Cardiac muscle cell (in vitro differentiated cells and primary cell): ENCODE data around the gene RPAP3. TPM values are rescaled to one million over a fixed set of nuclear protein-coding genes. Genes with fewer than 3 reads are reported as not detected.

Experiments used
- DNase-seq, 2 donors: peaks; one replicate each; pipeline versions ENCODE4 v3.0.0 to v3.0.0-alpha.2; 2010 to 2017; ENCODE audit warnings: low read depth in 1 of 2, low spot score in 1 of 2
- H3K27ac ChIP-seq: fragments of 200-600 bp; sonication (generic); 2 replicates; pipeline ENCODE4 v1.5.1; 2016
- H3K27me3 ChIP-seq: fragments of 200-600 bp; sonication (generic); 2 replicates; pipeline ENCODE4 v1.6.0; 2016; ENCODE audit warnings: control low read depth
- H3K36me3 ChIP-seq: fragments of 200-600 bp; sonication (generic); 2 replicates; pipeline ENCODE4 v1.5.1; 2016; ENCODE audit warnings: control low read depth
- H3K4me1 ChIP-seq: fragments of 200-600 bp; sonication (generic); 2 replicates; pipeline ENCODE4 v1.8.1; 2017; ENCODE audit warnings: low read depth, mild to moderate bottlenecking, mixed run types
- H3K4me3 ChIP-seq: fragments of 200-600 bp; sonication (generic); 2 replicates; pipeline ENCODE4 v1.5.1; 2016; ENCODE audit warnings: mild to moderate bottlenecking
- H3K9me3 ChIP-seq: fragments of 200-600 bp; sonication (generic); 2 replicates; pipeline ENCODE4 v1.5.1; 2017; ENCODE audit warnings: low read depth, mild to moderate bottlenecking, control low read depth
- CTCF ChIP-seq: IDR thresholded peaks from 2 replicates; pipeline ENCODE4 v1.5.1; 2012; ENCODE audit warnings: low read depth, mild to moderate bottlenecking, low read length
- polyA plus RNA-seq: library from polyadenylated mRNA; unstranded; fragments of >200 nt; fragmentation: Nextera tagmentation; extraction: Ambion mirVana; gene quantifications from 2 replicates; pipeline ENCODE4 v1.2.1, GENCODE V29; 2016
- total RNA-seq: library from RNA; depleted of rRNA; stranded (reverse); fragments of >200 nt; gene quantifications from 2 replicates; pipeline ENCODE4 v1.2.3, GENCODE V29; 2016

RPAP3 gene
- total and polyA plus RNA-seq, 2 experiments from 2014 or later: 24.9 to 44.3 TPM

GRCh38 chr12:47611906-47612305, 93.9 kb downstream of the RPAP3 start:
- no peak for DNase-seq
- Histone ChIP-seq H3K4me1 (peaks cover 4% of the 10 kb centered on the region), H3K4me3 (no peak overlapping the region), H3K27me3 (no peaks in the 10 kb centered on the region), H3K27ac (no peak overlapping the region), H3K36me3 (no peaks in the 10 kb centered on the region), H3K9me3 (no peaks in the 10 kb centered on the region)
- no peak for TF ChIP-seq CTCF

Other genes starting within 250 kb of the RPAP3 start
- 0.24 and 0.53 TPM in 2 replicates for gene ENDOU, start 19.5 kb upstream of the RPAP3 start, total RNA-seq
- 0.95 and 1.3 TPM in 2 replicates for gene ENDOU, start 19.5 kb upstream of the RPAP3 start, polyA plus RNA-seq
- 3.8 and 8.8 TPM in 2 replicates for gene RAPGEF3, start 52.9 kb upstream of the RPAP3 start, total RNA-seq
- 3.3 and 5.5 TPM in 2 replicates for gene RAPGEF3, start 52.9 kb upstream of the RPAP3 start, polyA plus RNA-seq
- gene SLC48A1, start 67.2 kb upstream of the RPAP3 start, total RNA-seq: 23.3 and 26.2 TPM in 2 replicates
- 28.9 and 29.2 TPM in 2 replicates for gene SLC48A1, start 67.2 kb upstream of the RPAP3 start, polyA plus RNA-seq
- 43.3 and 93.0 TPM in 2 replicates for gene HDAC7, start 113.9 kb upstream of the RPAP3 start, total RNA-seq
- gene HDAC7, start 113.9 kb upstream of the RPAP3 start, polyA plus RNA-seq: 43.7 and 55.9 TPM in 2 replicates
- gene VDR, start 199.0 kb upstream of the RPAP3 start, total RNA-seq: not detected in 2 replicates
- not detected in 2 replicates for gene VDR, start 199.0 kb upstream of the RPAP3 start, polyA plus RNA-seq